SU-DHL-6 (cell line): ENCODE measurements around the gene TPM4.
A peak's percentile ranks its signal among the peaks of the same experiment; 100 is the strongest.

Source experiments
- H2AFZ ChIP-seq: fragments of 200-600 bp; sonication (generic); 2 replicates; pipeline ENCODE4 v1.6.1; 2014; ENCODE audit warnings: low read depth, mild to moderate bottlenecking, moderate library complexity, mixed read lengths, antibody characterized with exemption, low read length; ENCODE audit not compliant: severe bottlenecking
- H3F3A ChIP-seq: fragments of 200-600 bp; shearing (Covaris generic); 2 replicates; pipeline ENCODE4 v1.6.0; 2016; ENCODE audit warnings: antibody characterized with exemption, mild to moderate bottlenecking; ENCODE audit not compliant: insufficient read depth
- H3K27ac ChIP-seq: fragments of 200-600 bp; sonication (generic); 2 replicates; pipeline ENCODE4 v1.5.1; 2016; ENCODE audit warnings: low read depth, mild to moderate bottlenecking, low read length, moderate library complexity, mixed read lengths
- H3K27me3 ChIP-seq: fragments of 200-600 bp; sonication (generic), shearing (Covaris generic); 2 replicates; pipeline ENCODE4 v1.6.0; 2014; ENCODE audit warnings: mild to moderate bottlenecking, low read length
- H3K36me3 ChIP-seq: fragments of 200-600 bp; sonication (generic); 2 replicates; pipeline ENCODE4 v1.6.1; 2014; ENCODE audit warnings: mild to moderate bottlenecking, low read length, mixed read lengths
- H3K4me2 ChIP-seq: fragments of 300-600, 200-600 bp; shearing (Covaris generic), sonication (generic); 2 replicates; pipeline ENCODE4 v1.6.0; 2014; ENCODE audit warnings: low read length, low read depth, mild to moderate bottlenecking; ENCODE audit not compliant: poor library complexity, severe bottlenecking
- H3K4me3 ChIP-seq: fragments of 200-600 bp; sonication (generic); 2 replicates; pipeline ENCODE4 v1.5.1; 2014; ENCODE audit warnings: antibody characterized with exemption, low read length, mild to moderate bottlenecking, mixed read lengths; ENCODE audit not compliant: insufficient read depth, poor library complexity, severe bottlenecking
- H3K79me2 ChIP-seq: fragments of 200-600 bp; sonication (generic); 2 replicates; pipeline ENCODE4 v1.6.1; 2014; ENCODE audit warnings: mild to moderate bottlenecking, low read length, moderate library complexity; ENCODE audit not compliant: insufficient read depth
- H3K9ac ChIP-seq: fragments of 200-600 bp; sonication (generic); 2 replicates; pipeline ENCODE4 v1.7.0; 2014; ENCODE audit warnings: mild to moderate bottlenecking, low read length
- H3K9me2 ChIP-seq: fragments of 200-600 bp; sonication (generic); replicated peaks from 2 replicates; pipeline ENCODE4 v1.6.1; 2014; ENCODE audit warnings: low read length; ENCODE audit not compliant: insufficient read depth
- H3K9me3 ChIP-seq: fragments of 200-600 bp; sonication (generic); 2 replicates; pipeline ENCODE4 v1.6.1; 2014; ENCODE audit warnings: low read length, mixed read lengths; ENCODE audit not compliant: insufficient read depth
- H4K20me1 ChIP-seq: fragments of 200-600 bp; sonication (generic); 2 replicates; pipeline ENCODE4 v1.6.1; 2014; ENCODE audit warnings: low read depth, mild to moderate bottlenecking, antibody characterized with exemption, low read length, moderate library complexity, mixed read lengths
- CTCF ChIP-seq: fragments of 200-600 bp; sonication (generic); IDR thresholded peaks from one replicate; pipeline ENCODE4 v1.5.1; 2017; ENCODE audit warnings: antibody characterized with exemption, mild to moderate bottlenecking, low read length, moderate library complexity; ENCODE audit not compliant: insufficient read depth, poor library complexity, severe bottlenecking
- EZH2phosphoT487 ChIP-seq: fragments of 200-600 bp; sonication (generic), shearing (Covaris generic); conservative IDR thresholded peaks from 2 replicates; pipeline ENCODE4 v1.6.1; 2018; ENCODE audit warnings: mild to moderate bottlenecking, antibody characterized with exemption, low read length, moderate library complexity, mixed read lengths

TPM4 gene

GRCh38 chr19:16075430-16076153 is 703 bp upstream of the TPM4 start:
- Histone ChIP-seq H3K4me3 (peak overlapping the region; percentile 89), H3K79me2 (peaks cover 30% of the 10 kb centered on the region), H4K20me1 (no peaks in the 10 kb centered on the region), H3F3A (peaks cover 45% of the 10 kb centered on the region), H3K9me3 (no peaks in the 10 kb centered on the region), H3K27ac (no peak overlapping the region), H3K9me2 (no peaks in the 10 kb centered on the region), H3K36me3 (no peaks in the 10 kb centered on the region), H2AFZ (peak overlapping the region; percentile 66), H3K9ac (peak overlapping the region; percentile 92), H3K27me3 (no peaks in the 10 kb centered on the region), H3K4me2 (peak overlapping the region; percentile 94)
- TF ChIP-seq CTCF (no peak), EZH2phosphoT487 (no peak)

GRCh38 chr19:16076958-16077611 is 790 bp downstream of the TPM4 start:
- Histone ChIP-seq H3K9me2 (no peaks in the 10 kb centered on the region), H3K79me2 (peaks cover 40% of the 10 kb centered on the region), H3K27ac (peak overlapping the region; percentile 96), H3K9ac (peak overlapping the region; percentile 92), H3K36me3 (no peaks in the 10 kb centered on the region), H2AFZ (peak overlapping the region; percentile 35), H3K4me2 (peak overlapping the region; percentile 94), H3K9me3 (no peaks in the 10 kb centered on the region), H3K27me3 (no peaks in the 10 kb centered on the region), H4K20me1 (no peaks in the 10 kb centered on the region), H3F3A (peaks cover 41% of the 10 kb centered on the region), H3K4me3 (peak overlapping the region; percentile 89)
- TF ChIP-seq EZH2phosphoT487: no peak
- no peak for TF ChIP-seq CTCF

- H4K20me1 ChIP-seq: no peaks in the 10 kb centered on the region
- peak overlapping the region; percentile 94 for H3K4me2 ChIP-seq
- TF ChIP-seq EZH2phosphoT487 (no peak), CTCF (no peak)
- no peaks in the 10 kb centered on the region for H3K36me3 ChIP-seq
- no peak overlapping the region for H2AFZ ChIP-seq
- no peaks in the 10 kb centered on the region for H3K9me2 ChIP-seq
- H3K27ac ChIP-seq: peak overlapping the region; percentile 96
- H3K9me3 ChIP-seq: no peaks in the 10 kb centered on the region
- peaks cover 40% of the 10 kb centered on the region for H3K79me2 ChIP-seq
- H3F3A ChIP-seq: peaks cover 41% of the 10 kb centered on the region
- no peaks in the 10 kb centered on the region for H3K27me3 ChIP-seq
- peak overlapping the region; percentile 89 for H3K4me3 ChIP-seq
- H3K9ac ChIP-seq: peak overlapping the region; percentile 92
These were observed 1.9 kb downstream of the TPM4 start for GRCh38 chr19:16077984-16078758.
